HK-2 (cell line): ENCODE measurements around the gene POLRMT.
A peak's percentile ranks its signal among the peaks of the same experiment; 100 is the strongest.
"Not testable (repeated sequence)": the region's sequence is repeated elsewhere in the genome, so short reads cannot be mapped to it uniquely, and the experiment has no call there.

Experiments used
- DNase-seq: peaks from one replicate; pipeline ENCODE4 v3.0.0-alpha.2; 2018; ENCODE audit not compliant: unreplicated experiment

The POLRMT gene

DNA sequence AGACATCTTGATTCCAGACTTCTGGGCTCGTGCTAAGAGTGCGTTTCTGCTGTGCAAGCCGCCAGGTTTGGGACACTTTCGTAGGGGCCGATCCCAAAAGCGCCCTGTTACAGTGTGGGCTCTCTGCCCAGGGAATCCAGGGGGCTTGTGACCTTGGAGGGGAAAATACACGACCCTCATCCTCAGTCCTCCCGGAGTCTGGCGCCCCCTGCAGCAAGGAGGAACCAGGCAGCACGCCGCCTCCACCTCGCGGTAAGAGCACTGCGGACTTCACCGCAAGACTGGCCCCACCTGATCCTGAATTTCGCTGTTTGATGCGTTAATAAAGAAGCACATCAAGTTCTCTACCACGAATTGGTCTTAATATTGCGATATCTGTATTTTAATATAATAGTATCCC, 5.2 kb downstream of the POLRMT start:
- no peak for DNase-seq

DNA sequence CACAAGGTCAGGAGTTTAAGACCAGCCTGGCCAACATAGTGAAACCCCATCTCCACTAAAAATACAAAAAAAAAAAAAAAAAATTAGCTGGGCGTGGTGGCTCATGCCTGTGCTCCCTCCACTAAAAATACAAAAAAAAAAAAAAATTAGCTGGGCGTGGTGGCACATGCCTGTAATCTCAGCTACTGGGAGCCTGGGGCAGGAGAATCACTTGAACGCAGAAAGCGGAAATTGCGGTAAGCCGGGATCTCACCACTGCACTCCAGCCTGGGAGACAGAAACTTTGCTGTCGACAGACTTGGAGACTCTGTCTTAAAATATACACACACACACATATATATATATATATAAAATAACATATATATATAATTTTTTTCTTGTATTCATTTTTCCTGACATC, 6.8 kb downstream of the POLRMT start:
- DNase-seq: not testable (repeated sequence)

DNA sequence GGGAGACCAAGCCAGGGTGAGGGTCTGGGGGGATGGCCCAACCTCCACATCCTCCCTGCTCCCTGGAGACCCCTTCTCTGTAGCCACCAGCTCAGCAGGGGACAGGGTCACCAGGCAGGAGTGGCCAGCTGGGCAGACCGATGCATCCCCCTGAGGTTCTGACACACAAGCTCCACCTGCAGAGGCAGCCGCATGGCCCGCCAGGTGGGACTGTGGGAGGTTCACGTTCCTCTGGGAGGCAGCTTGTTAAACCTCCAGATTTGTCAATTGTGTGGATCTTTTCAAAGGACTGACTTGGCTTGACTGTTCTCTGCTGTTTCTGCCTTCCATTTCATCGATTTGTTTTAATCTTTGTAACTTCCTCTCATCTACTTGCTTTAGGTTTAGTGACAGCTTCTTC, 8.1 kb downstream of the POLRMT start:
- DNase-seq: no peak

DNA sequence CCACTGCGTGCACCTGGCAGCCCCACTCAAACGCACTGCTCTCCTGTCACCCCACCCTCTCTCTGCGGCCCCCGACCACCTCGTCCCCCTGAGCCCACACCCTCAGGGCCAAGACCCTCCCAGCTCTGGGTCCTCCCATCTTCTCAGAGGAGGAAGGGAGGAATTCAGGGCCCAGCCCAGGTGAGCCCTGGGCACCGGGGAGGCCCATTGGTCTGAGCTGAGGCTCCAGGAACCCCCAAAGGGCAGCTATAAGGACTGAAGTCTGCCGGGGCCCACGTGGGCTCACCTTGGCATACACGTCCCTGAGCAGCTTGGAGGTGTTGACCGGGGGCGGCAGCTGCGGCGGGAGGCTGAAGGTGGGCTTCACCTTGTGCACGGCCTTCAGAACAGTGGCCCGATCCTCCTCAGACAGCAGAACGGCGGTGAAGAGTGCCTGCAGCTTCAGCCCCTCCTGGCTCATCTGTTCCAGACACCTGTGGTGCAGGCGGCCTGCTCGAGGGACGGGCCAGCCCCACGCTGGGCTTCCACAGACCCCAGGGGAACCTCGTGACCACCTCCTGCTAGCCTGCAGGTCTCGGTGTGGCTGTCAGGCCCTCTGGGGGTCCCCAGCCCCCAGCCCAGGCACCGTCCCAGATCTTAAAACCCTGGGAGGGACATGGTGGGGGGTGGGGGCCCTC, 8.8 kb downstream of the POLRMT start:
- DNase-seq: no peak

DNA sequence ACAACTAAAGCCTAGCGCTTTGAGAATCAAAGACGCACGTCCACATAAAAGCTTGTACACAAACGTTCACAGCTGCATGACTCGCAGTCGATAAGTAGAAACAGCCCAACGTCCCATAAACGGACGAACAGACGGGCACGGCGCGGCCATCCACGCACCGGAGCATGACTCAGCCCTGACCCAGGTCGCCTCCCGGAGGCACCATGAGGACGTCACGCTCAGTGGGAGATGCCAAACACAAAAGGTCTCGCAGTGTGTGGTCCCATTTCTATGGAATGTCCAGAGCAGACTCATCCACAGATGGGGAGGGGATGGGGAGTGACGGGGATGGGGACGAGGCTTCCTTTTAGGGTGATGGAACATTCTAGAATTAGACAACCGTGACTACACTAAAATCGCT, 9.4 kb downstream of the POLRMT start:
- peak; percentile 44 for DNase-seq

DNA sequence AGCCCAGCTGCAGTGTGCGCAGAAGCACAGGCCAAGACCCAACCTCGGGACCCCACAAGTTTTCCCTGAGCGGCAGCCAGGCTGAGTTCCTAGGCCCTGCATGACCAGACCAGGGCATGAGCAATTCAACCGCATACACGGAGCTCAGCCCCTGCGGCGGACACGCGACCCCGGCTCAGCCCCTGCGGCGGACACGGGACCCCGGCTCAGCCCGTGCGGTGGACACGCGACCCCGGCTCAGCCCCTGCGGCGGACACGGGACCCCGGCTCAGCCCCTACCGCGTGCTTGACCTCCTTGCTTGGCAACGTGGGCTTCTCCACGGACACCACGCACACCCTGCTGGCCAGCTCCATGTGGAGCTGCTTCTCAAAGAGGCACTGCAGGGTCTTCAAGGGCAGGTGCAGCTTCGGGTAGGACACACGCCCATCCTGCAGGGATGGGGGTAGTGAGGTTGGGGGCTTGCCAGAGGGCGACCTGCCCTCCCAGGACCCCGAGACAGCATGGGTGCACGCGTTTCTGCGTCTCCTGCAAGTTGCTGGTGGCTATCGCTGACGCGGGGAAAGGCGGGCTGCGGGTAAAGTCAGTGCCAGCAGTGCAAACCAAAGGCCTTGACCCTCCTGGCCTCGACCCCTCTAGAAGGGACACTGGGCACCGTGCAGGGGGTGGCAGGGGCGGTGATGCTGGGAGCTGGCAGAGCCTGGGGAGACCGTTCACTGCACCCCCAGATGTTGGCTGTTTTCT, 10.0 kb downstream of the POLRMT start:
- no peak for DNase-seq

DNA sequence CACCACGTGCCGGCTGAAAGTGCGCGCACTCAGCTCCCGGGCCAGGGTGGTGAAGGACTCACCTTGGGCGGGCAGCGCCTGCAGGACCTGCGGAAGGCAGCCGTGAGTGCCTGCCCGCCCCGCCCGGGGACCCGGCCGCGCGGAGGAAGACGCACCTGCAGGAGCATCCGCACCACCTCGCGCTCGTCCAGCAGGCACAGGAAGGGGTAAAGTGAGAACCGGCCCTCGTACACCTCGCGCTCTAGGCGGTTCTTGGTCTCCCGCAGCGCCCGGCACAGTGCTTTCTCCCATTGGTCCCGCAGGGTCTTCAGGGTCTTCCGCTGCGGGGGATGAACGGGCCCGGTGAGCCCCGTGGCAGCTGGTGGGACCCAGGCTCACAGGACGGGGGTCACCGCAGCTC, 10.7 kb downstream of the POLRMT start:
- no peak for DNase-seq

DNA sequence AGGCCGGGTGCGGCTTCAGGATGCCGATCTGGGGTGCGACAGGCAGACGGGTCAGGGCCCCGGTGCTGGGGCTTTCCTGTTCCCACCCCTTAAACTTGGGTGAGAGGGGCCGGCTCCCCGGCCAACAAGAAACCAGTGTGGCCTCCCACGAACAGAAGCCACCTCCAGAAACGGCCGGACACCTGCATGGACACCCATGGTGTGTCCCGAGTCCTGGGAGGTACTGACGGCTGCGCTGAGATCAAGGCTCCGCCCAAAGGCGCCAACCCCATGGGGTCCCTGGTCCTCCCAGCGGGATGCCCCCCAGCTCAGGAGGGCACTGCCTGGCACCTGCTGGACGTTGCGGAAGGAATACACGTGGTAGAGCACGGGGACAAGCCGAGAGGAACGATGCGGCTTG, 11.5 kb downstream of the POLRMT start:
- no peak for DNase-seq

DNA sequence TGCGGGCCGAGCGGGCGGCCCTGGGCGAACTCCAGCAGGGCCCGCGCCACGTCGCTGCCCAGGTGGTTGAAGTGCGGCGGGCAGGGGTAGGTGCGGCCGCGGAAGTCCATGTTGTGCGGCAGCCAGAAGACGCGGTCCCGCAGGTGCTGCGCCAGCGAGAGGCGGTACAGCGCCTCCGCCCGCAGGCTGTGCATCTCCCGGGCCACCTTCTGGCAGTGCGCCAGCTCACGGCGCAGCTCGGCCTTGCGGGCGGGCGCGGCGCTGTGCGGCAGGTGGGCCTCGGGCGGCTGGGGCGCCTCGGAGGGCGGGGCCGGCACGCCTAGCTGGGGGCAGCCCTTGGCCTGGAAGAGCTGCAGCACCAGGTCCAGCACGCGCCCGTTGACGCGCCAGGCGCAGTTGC, 12.1 kb downstream of the POLRMT start:
- not testable (repeated sequence) for DNase-seq

DNA sequence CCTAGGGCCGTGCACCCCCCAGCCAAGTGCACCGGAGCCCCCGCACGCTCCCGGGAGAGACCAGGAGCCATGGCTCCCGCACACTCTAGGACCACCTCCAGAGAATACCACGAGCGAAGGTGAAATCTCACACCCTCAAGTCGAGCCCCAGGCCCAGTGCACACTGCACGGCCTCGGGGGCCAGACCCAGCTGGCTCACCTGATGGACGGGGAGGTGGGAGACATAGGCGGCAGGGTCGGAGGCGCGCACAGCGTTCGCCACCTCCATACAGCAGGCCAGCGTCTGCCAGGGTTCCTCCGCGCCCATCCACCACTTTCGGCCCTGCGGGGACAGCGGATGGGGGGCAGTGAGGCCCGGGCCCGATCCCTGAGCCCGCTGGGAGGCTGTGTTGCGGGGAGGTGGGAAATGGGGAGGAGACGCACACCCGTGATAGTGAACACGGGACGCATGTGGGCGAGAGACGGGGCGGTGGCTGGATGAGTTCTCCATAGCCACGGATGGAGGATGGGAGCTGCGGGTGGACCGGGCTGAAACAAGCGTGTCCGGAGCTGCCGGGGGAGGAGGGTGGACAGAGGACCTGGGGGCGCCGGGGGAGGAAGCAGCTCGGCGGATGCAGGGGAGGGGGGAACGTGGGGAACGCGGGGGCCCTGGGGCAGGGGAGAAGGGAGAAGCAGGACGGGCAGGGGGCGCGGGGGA, 13.0 kb downstream of the POLRMT start:
- no peak for DNase-seq

DNA sequence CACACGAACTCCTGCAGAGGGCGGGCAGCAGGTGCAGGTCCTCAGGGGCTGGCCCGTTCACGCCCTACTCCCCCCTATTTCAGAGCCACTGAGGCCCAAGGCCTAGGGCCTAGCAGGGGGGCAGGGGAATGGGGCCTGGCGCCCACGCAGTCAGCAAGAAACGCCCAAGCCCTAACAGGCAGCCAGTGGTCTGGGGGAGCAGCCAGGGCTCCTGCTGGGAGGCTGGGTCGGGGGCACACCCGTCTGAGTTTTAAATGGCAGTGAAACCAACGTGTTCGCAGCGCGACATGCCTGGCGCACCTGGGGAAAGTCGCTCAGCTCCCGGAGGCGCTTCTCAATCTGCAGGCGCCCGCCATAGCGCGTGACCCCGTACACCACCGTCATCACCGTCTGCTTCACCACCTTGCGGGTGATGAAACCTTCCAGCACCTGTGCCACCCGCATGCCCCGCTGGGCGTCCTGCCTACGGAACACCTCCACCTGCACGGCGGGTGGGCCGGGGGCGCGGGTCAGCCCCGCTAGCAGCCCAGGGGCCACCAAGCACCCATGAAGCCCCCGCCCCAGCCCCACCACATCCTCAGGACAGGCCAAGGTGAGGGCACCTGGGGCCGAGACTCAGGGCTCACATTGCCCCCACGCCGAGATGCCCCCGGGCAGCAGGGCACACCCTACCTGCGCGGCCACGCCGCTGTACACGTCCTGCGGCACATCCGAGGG, 13.9 kb downstream of the POLRMT start:
- DNase-seq: no peak

DNA sequence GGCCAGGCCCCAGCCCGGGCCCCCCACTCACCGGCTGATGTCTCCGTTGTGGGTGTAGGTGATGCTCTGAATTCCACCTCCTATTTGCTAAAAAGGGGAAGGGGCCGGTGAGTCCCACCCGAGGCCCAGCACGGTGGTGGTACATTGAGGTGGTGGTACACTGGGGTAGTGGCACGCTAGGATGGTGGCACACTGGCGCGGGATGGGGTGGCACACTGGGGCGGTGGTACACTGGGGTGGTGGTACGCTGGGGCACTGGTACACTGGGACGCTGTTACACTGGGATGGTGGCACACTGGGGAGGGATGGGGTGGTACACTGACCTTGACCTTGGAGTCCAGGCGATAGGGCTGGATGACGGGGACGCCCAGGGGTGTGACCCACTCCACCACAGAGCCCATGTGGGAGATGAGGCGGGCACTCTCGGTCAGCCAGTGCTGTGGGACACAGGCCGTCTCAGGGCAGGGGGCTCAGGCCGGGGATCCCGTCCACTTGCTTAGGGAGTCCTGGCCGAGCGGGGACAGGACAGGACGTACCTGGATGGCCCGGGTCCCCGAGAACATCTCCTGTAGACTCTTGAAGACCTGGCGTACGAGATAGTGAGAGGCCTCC, 14.6 kb downstream of the POLRMT start:
- DNase-seq: no peak

DNA sequence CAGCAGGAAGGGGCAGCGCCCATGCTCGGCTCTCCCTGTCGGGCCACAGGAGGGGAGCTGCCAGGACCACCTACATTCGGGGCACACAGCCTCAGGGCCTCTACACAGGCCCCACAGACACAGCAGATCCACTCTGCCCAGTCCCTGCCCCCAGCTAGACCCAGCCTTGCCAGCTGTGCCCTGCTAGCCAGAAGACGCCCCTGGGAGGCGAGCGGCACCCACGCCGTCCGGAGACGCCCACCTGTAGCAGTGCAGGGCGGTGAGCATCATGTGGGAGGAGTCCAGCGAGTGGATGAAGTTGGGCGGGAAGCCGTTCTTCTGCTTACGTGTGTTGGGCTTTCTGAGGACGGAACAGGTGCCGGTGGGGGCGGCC, 15.1 kb downstream of the POLRMT start:
- no peak for DNase-seq

DNA sequence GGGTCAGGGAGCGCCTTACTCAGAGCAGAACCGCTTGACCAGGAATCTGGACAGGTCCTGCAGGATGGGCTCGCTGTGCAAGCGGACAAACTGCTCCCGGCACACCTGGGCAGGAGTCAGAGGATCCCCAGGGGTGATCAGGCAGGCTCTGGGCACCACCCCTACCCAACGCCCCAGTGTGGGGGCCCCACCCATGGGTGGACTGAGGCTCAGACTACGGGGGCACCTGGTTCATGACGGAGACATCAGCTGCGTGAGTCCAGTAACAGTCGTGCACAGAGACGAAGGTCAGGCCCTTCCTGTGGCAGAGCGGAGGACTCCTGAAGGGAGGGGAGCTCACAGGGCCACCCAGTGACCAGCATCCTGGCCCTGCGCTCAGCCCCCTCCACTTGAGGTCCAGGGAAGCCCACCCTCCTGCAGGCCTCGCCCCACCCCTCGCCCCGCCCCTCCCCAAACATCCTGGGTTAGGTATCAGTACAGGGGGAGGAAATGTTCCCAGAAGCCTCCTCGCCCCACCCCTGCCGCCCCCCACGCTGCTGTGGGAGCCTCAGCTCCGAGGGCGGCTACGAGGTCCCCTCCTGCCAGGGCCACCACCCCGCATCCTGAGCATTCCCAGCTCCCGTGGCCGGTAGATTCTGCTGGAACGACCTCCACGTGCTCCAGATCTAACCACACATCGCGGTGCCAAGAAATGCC, 15.6 kb downstream of the POLRMT start:
- DNase-seq: no peak

DNA sequence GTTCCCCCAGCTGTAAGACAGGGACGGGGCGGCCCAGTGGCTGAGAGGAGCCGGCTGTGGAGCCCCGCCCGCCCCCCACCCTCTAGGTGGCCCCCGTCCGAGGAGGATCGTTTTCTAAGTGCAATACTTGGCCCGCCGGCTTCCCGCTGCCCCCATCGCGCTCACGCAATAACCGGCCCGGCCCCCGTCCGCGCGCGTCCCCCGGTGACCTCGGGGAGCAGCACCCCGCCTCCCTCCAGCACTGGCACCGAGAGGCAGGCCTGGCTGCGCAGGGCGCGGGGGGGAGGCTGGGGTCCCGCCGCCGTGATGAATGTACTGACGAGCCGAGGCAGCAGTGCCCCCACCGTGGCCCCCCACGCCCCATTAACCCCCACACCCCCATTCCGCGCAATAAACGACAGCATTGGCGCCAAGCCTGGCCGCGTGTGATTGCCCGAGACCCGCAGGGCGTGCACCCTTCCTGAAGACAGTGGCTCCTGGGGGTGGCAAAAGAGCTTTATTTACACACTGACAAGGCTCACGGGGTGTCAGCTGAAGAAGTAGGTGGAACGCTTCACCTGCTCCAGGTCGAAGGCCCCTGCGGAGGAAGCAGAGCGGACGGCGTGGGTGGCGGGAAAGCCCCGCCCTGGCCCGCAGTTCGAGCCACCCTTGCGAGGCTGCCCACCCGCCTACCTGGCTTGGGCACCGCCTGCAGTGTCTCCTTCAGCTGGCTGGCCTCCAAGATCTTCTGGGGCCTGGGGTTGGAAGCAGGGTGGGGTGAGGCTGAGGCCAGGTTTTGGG, 16.4 kb downstream of the POLRMT start:
- DNase-seq: no peak

DNA sequence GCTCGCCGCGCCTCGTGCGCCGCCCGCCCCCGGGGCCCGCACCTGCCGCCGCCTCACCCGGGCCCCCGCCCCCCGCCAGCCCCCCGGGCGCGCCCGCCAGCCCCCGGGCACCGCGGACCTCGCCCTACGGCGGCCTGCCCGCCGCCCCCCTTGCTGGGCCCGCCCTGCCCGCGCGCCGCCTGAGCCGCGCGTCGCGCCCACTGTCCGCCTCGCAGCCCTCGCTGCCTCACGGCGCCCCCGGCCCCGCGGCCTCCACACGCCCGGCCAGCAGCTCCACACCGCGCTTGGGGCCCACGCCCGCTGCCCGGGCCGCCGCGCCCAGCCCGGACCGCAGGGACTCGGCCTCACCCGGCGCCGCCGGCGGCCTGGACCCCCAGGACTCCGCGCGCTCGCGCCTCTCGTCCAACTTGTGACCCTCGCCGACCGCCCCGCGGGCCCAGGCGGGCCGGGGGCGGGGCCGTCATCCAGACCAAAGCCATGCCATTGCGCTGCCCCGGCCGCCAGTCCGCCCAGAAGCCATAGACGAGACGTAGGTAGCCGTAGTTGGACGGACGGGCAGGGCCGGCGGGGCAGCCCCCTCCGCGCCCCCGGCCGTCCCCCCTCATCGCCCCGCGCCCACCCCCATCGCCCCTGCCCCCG, 17.2 kb downstream of the POLRMT start:
- no peak for DNase-seq

DNA sequence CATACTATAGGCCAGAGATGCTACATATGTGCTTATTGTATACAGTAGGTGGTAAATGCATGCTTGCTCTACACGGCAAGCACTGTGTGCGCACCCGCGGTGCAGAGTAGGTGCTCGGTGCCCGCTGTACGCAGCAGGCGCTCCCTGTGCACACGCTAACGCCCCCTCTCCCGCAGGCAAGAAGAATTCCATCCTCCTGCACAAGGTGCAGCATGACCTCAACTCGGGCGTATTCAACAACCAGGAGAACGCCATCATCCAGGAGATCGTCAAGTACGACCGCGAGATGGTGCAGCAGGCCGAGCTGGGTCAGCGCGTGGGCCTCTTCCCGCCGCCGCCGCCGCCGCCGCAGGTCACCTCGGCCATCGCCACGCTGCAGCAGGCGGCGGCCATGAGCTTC, 17.7 kb downstream of the POLRMT start:
- DNase-seq: no peak

DNA sequence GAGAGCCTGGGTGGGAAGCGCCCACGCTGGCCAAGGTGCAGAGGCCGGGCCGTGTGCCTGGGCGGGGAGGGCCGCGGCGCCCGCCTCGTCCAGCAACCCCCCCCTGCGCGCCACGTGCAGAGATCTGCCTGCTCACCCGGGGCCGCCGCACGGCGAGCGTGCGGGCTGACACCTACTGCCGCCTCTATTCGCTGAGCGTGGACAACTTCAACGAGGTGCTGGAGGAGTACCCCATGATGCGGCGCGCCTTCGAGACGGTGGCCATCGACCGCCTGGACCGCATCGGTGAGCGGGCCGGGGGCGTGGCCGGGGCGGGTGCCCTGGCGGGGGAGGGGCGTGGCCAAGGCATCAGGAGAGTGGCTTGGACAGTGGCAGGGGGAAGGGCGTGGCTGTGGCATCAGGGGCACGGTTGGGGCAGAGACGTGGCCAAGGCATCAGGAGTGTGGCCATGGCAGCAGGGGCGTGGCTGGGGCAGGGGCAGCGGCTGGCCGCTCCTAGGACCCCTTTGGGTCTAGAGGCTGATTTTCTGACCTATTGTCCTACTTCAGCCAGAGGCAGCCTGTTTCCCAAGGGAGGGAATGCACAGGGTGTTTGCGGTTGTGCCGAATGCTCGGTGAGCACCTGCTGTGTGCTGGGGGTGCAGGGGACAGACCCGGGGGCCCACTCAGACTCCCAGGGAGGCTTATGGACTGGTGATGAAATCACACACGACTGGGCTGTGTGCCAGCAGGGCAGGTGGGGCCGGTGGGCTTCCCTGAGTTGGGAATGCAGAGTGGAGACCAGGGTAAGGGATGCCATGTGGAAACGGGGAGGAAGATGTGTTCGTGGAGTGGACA, 19.4 kb downstream of the POLRMT start:
- no peak for DNase-seq

DNA sequence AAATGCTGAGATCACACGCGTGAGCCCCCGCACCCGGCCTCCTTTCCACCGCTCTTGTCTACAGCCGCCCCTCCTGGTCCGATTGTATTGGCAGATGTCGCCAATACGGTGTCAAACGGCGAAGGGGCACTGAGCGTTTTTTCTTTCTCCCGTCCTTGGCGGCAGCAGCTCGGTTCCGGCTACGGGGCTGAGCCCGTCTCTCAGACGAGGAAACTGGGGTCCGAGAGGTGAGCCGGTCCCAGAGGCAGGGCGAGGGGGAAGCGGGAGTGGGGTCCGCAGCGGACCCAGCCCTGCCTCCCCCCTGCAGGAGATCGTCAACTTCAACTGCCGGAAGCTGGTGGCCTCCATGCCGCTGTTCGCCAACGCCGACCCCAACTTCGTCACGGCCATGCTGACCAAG, 20.4 kb downstream of the POLRMT start:
- DNase-seq: no peak
